NCI-H774 (cell line): ENCODE data around the gene RHOT2.
A peak's percentile ranks its signal among the peaks of the same experiment; 100 is the strongest.

ENCODE experiments used
- DNase-seq: peaks from one replicate; lab custom pipeline; 2025; lab: John Stamatoyannopoulos, UW

The RHOT2 gene

DNA sequence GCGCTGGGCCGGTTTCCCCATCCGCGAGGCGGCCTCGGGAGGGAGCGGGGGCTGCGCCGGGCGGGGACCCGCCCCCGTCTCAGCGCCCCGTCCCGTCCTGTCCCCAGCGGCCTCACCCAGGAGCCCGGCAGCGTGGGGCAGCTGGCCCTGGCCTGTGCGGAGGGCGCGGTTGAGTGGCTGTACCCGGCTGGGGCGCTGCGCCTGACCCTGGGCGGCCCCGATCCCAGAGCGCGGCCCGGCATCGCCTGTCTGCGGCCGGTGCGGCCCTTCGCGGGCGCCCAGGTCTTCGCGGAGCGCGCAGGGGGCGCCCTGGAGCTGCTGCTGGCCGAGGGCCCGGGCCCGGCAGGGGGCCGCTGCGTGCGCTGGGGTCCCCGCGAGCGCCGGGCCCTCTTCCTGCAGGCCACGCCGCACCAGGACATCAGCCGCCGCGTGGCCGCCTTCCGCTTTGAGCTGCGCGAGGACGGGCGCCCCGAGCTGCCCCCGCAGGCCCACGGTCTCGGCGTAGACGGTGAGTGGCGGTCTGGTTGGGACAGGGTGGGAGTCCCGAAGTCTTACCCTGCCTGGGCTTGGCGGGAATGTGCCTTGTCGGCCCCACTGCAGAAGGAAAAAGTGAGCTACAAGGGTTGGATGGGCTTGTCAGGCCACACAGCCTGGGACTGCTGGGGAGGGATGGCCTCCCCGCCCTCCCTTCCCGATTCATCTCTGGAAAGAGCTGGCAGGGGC, 47.7 kb downstream of the RHOT2 start:
- no peak for DNase-seq

DNA sequence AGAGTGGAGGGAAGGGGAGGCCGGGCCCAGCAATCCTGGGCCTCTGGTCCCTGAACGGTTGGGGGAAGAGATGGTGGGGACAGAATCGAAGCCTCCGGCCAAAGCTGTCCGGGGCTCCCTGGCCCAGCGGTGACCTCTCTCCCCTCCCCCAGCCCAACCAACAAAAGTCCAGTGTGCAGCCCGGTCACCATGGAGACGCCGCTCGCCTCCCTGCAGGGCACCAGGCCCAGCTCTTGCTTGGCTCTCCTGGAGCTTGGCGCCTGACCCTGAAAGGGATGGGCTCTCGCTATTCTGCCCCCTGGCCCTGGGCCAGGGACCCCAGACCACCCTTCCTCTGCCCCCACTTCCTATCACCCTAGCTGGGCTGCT, 48.3 kb downstream of the RHOT2 start:
- no peak for DNase-seq

DNA sequence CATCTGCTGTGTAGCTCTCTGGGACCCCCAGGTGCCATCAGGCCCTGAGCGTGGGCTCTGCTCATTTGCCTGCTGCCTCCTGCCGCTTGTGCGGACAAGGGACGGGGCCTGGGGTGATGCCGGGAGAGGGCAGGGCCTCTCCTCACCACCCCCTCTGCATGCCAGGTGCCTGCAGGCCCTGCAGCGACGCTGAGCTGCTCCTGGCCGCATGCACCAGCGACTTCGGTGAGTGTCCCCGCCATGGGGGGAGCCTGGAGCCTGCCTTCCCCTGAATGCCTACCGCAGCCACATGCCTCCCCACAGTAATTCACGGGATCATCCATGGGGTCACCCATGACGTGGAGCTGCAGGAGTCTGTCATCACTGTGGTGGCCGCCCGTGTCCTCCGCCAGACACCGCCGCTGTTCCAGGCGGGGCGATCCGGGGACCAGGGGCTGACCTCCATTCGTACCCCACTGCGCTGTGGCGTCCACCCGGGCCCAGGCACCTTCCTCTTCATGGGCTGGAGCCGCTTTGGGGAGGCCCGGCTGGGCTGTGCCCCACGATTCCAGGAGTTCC, 48.9 kb downstream of the RHOT2 start:
- DNase-seq = no peak

- DNase-seq = no peak
Measured at GRCh38 chr16:717450-718245, 49.7 kb downstream of the RHOT2 start.

- DNase-seq = no peak
Measured at GRCh38 chr16:718389-718788, 50.5 kb downstream of the RHOT2 start.

- no peak for DNase-seq
Measured at GRCh38 chr16:718922-719321, 51.0 kb downstream of the RHOT2 start.

DNA sequence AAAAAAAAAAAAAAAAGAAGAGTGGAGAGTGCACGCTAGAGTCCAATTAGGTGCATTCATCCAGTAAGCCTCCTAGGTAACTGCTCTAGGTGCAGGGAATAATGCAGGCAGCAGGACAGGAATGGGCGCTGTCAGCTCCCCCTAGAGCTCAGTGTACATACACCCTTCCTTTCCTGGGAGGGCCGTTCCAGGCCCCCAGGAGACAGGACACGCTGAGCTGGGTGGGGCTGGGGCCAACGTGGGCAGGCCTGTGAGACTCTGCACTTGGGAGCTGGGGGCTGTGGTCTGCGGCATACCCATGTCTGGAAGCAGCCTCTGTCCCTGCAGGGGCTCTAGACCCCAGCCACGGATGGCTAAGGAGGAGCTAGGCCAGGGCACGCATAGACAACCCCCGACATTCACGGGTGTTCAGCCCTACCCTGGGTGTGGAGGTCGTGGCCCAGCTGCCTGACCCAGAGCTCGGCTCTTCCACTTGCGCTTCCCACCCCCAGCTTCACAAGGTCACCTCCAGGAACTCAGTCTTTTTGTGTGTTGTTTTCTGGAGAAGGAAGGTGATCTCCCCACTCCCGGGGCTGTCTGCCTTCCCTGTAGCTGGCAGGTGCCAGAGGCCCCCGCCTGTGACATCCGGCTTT, 52.0 kb downstream of the RHOT2 start:
- no peak for DNase-seq

DNA sequence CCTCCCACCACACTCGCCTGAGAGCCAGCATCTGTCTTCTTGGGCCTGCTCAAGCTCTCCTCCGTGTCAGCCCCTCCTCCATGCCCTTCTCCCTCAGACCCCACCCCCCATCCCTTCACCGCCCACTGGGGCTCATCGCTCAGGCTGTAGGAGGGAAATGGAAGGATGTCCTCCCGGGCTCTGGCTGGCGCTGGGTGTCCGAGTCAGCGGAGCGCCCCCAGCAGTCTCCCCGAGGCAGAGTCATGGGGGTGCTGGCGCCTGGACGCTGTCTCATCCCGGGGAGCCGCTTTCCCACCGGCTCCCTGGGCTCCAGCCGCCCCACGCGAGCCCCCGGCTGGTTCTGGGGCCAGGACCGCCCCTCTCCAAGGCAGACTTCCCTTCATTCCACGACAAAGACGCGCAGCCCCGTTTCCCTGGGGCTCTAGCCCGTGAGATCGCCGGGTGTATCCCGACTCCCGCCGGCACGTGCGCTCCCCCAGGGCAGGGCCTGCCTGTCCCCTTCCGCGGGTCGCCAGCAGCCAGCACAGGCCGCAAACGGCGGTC, 52.6 kb downstream of the RHOT2 start:
- DNase-seq = no peak

DNA sequence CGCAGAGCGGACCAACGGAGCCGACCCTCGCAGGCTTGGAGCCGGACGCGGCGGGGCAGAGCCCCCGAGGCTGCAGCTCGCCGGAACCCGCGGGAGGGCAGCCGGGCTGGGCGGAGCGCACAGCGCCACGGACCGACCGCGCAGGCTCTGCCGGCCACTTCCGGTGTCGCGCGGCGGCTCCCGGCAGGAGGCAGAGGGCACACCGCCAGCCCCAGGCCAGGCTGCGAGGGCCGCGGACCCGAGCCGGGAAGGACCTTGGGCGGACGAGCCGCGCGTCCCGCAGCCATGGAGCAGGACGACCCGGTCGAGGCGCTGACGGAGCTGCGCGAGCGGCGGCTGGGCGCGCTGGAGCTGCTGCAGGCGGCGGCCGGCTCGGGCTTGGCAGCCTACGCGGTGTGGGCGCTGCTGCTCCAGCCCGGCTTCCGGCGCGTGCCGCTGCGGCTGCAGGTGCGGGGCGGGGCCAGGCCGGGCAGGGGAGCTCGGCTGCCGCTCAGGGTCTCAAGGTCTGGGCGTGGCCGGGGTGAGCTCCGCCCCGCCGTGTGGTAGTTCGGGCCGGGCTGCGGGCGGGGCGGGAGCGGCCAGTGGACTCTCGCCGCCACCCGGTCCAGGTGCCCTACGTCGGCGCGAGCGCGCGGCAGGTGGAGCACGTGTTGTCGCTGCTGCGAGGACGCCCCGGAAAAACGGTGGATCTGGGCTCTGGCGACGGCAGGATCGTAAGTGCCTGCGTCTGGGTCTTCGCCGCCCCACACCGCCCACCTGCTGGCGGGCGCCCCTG, 53.2 kb downstream of the RHOT2 start, which contains the start of gene ANTKMT:
ANTKMT (plus strand) TSS at position 157 of the 775 bp plus-strand sequence; CDS start at position 286, 129 bp downstream.
- peak; percentile 70 for DNase-seq

- DNase-seq = no peak
Measured at GRCh38 chr16:721765-722540, 54.0 kb downstream of the RHOT2 start.

DNA sequence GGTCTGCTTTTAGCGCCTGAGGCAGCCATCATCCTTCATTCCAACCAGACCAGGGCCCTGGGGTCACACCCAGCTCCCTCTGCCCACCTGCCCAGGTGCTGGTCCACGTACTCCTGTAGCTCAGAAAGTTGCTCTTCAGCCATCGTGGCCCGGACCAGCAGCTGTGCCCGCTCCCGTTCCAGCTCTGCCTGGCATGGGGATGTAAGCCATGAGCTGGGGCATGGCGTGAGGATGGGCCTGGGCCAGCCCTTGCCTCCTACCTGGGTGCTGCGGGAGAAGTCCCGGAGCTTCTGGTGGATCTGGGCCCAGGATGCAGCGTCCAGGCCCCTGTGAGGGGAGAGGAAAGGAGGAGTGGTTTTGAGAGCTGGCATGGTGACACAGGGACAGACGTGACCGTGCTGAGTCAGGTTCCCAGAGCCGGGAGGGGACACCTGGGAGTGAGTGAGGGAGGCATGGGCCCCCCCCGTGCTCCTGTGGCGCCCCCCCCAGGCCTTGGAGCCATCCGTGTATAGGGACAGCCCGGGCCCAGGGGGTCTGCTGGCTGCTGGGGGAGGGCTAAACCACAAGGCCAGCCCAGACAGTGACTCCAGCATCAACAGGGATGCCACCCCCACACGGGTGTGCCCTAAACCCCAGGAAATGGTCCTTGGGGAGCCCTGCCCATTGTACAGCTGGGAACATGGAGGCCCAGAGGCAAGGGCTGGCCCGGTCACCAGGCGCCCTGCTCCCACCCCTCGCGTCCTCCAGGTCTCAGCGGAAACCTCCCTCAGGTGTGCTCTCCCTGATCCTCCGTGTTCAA, 55.1 kb downstream of the RHOT2 start:
- DNase-seq = no peak

DNA sequence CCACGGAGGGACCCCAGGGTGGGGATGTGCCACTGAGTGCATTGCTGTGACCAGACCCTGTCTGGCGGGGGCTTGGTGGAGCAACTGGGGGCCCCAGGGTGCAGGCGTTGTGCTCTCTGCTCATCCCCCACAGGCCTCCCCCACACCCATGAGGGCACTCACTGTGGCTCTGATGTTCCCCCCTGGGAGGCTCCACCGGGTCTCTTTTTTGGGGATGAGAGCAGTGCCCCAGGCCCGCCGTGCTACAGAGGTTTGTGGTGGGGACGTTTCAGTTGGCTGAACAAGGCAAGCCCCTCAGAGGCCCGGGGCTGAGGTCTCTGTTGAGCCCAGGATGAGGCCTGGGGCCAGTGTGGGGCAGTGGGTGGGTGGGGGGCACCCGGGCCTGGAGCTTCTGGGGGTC, 55.8 kb downstream of the RHOT2 start:
- DNase-seq = no peak
